AG04449 (cell line): ENCODE measurements around the gene VPS4A.

ENCODE experiments used
- CTCF ChIA-PET: fragments of 350-600 bp; formaldehyde crosslinking; extraction: SDS; loops from one replicate; lab custom pipeline; 2021; ENCODE audit warnings: antibody characterized with exemption; lab: Yijun Ruan, JAX
- POLR2A ChIA-PET: fragments of 400-600, 350-600 bp; formaldehyde crosslinking; extraction: SDS; loops from one replicate; lab custom pipeline; 2020; ENCODE audit warnings: antibody characterized with exemption, inconsistent platforms; lab: Yijun Ruan, JAX
- DNase-seq: peaks from one replicate; pipeline ENCODE4 v3.0.0-alpha.2; 2010; ENCODE audit warnings: low read depth, low spot score
- H3K4me3 ChIP-seq: 2 replicates; pipeline ENCODE4 v1.5.1; 2011; ENCODE audit warnings: low read depth, mild to moderate bottlenecking, control low read depth, low read length
- CTCF ChIP-seq: IDR thresholded peaks from one replicate; pipeline ENCODE4 v1.5.1; 2011; ENCODE audit warnings: mild to moderate bottlenecking, moderate library complexity, low read length, control low read depth, inconsistent platforms; ENCODE audit not compliant: insufficient read depth; ENCODE audit errors: missing control alignments

VPS4A gene

GRCh38 chr16:69371564-69371963 lies 60.4 kb downstream of the VPS4A start:
- TF ChIP-seq CTCF, result no peak
- POLR2A ChIA-PET, result interaction anchor here (0.6 kb wide), 1 partner anchor 8 kb away, joined by 3 read pairs; no protein-coding TSS in a partner anchor
- H3K4me3 ChIP-seq, result no peak overlapping the region
- no peak for DNase-seq
- CTCF ChIA-PET, result interaction anchor here (0.7 kb wide), 1 partner anchor 28 kb away, joined by 3 read pairs; no protein-coding TSS in a partner anchor

- TF ChIP-seq CTCF, result no peak
- H3K4me3 ChIP-seq, result no peak overlapping the region
- CTCF ChIA-PET, result no interaction called here
- DNase-seq, result no peak
- POLR2A ChIA-PET, result no interaction called here
Observed at GRCh38 chr16:69373019-69373418, 61.9 kb downstream of the VPS4A start.
